K562 (cell line): Measurements from ENCODE around the gene KBTBD4. TPM values are rescaled to one million over a fixed set of nuclear protein-coding genes. Genes with fewer than 3 reads are reported as not detected.

Experiments used
- ESRRA ChIP-seq: fragments of 450-650 bp; IDR thresholded peaks from 2 replicates; pipeline ENCODE4 v1.6.1; 2014; ENCODE audit warnings: low read depth, mild to moderate bottlenecking, moderate library complexity, borderline replicate concordance
- GABPA ChIP-seq: fragments of 200-800 bp; sonication (Bioruptor generic); conservative IDR thresholded peaks from 2 replicates; pipeline ENCODE4 v1.6.1; 2016; ENCODE audit warnings: low read depth, missing genetic modification characterization, missing compliant biosample characterization
- ILF3 ChIP-seq: fragments of 450-650 bp; IDR thresholded peaks from 2 replicates; pipeline ENCODE4 v1.6.1; 2018; ENCODE audit warnings: antibody characterized with exemption, mild to moderate bottlenecking, moderate library complexity, borderline replicate concordance
- STAG1 ChIP-seq: sonication (generic); formaldehyde crosslinking; IDR thresholded peaks from 2 replicates; pipeline ENCODE4 v1.5.0; 2020; ENCODE audit warnings: missing genetic modification reagents, borderline replicate concordance
- U2AF1 ChIP-seq: fragments of 200-400 bp; formaldehyde crosslinking; optimal IDR thresholded peaks from 2 replicates; pipeline ENCODE3; 2017; ENCODE audit warnings: mild to moderate bottlenecking, low read depth, low read length, moderate library complexity
- ZFP30 ChIP-seq: fragments of 250-450 bp; sonication (Bioruptor Pico); IDR thresholded peaks from 2 replicates; pipeline ENCODE4 v1.8.0; 2022; ENCODE audit warnings: moderate library complexity, mild to moderate bottlenecking, inconsistent platforms, borderline replicate concordance
- ZHX1 ChIP-seq: fragments of 150-350 bp; conservative IDR thresholded peaks from 2 replicates; pipeline ENCODE4 v1.6.1; 2014; ENCODE audit warnings: low read length
- ZNF263 ChIP-seq: sonication (generic); formaldehyde crosslinking; IDR thresholded peaks from 2 replicates; pipeline ENCODE4 v1.8.0; 2022; ENCODE audit warnings: mild to moderate bottlenecking, missing genetic modification reagents, borderline replicate concordance
- ZNF318 ChIP-seq, 2 experiments: fragments of 450-650 bp; IDR thresholded peaks; 2 replicates each; pipeline ENCODE4 v1.6.1; 2016; ENCODE audit warnings: mild to moderate bottlenecking in 2 of 2, borderline replicate concordance in 1 of 2, low read depth in 1 of 2, moderate library complexity in 1 of 2
- ZNF511 ChIP-seq: sonication (generic); formaldehyde crosslinking; IDR thresholded peaks from 2 replicates; pipeline ENCODE4 v1.8.0; 2022; ENCODE audit warnings: mild to moderate bottlenecking, missing genetic modification reagents
- polyA plus RNA-seq, 8 experiments: library from polyadenylated mRNA; depleted of rRNA in 4 of 8; stranded (reverse) in 5 of 8; unstranded in 3 of 8; fragments of >200 nt; fragmentation: Nextera tagmentation in 2 of 8; fragmentation: Illumina TruSeq in 1 of 8; extraction: Ambion mirVana in 2 of 8; extraction: Trizol in 1 of 8; gene quantifications; 2 replicates each; pipeline versions ENCODE4 v1.2.1 to v1.2.3, GENCODE V29; 2011 to 2014; ENCODE audit warnings: inconsistent platforms in 1 of 8, missing spikeins in 1 of 8
- total RNA-seq, 7 experiments: library from RNA; depleted of rRNA in 6 of 7; stranded (reverse); fragments of >200 nt in 6 of 7; fragmentation: Illumina TruSeq in 2 of 7; extraction: Trizol in 2 of 7; gene quantifications; 2 replicates each; pipeline versions ENCODE4 v1.2.1 to v1.2.3, GENCODE V29; 2011 to 2021; ENCODE audit warnings: low replicate concordance in 1 of 7

KBTBD4 gene
- total and polyA plus RNA-seq, 9 of the 15 experiments (the other 6 are each of a cell fraction or from before 2014, with no cell fraction given) = 7.0 to 33.9 (median 13.3) TPM

- TF ChIP-seq U2AF1 (peak; percentile 67), ZHX1 (peak; percentile 76), ZNF263 (CRISPR knock-in tag) (no peak; the same call in 1 of the 2 replicates), ZNF511 (CRISPR knock-in tag) (peak; percentile 65; the same call in 1 of the 2 replicates), STAG1 (CRISPR knock-in tag) (0 out of 2 replicates have a peak, but pooled peaks have one; percentile 37), ZNF318 (IDR thresholded peaks at IDR 0.05; ENCODE audit: borderline replicate concordance in 1 of 2, low read depth in 1 of 2) (no peak), ESRRA (peak; percentile 71; the same call in 1 of the 2 replicates), GABPA (tag) (peak; percentile 95), ILF3 (0 out of 2 replicates have a peak, but pooled peaks have one; percentile 53), ZFP30 (CRISPR knock-in tag) (no peak)
These were observed 26.0 kb downstream of the KBTBD4 start, which contains the start of gene CELF1 (continued) for GRCh38 chr11:47552566-47553405.
